H9 (cell line): ENCODE data around the gene ACP3. TPM values are rescaled to one million over a fixed set of nuclear protein-coding genes. Genes with fewer than 3 reads are reported as not detected.

Experiments used
- DNase-seq: peaks from one replicate; pipeline ENCODE4 v3.0.0-alpha.2; 2017
- H2AFZ ChIP-seq: one replicate; pipeline ENCODE4 v1.6.1; 2013; ENCODE audit warnings: mild to moderate bottlenecking, low read length, control low read depth, moderate library complexity
- H2AK5ac ChIP-seq: 2 replicates; pipeline ENCODE4 v1.6.1; 2013; ENCODE audit warnings: low read length, control low read depth, mixed read lengths; ENCODE audit not compliant: insufficient read length
- H2BK120ac ChIP-seq: one replicate; pipeline ENCODE4 v1.6.1; 2013; ENCODE audit warnings: low read depth, mild to moderate bottlenecking, low read length, control low read depth, inconsistent platforms; ENCODE audit not compliant: poor library complexity, severe bottlenecking
- H2BK12ac ChIP-seq: 2 replicates; pipeline ENCODE4 v1.6.1; 2013; ENCODE audit warnings: low read length, control low read depth, mixed read lengths, low read depth; ENCODE audit not compliant: insufficient read length
- H2BK15ac ChIP-seq: 2 replicates; pipeline ENCODE4 v1.6.1; 2013; ENCODE audit warnings: low read depth, low read length, control low read depth
- H2BK20ac ChIP-seq: one replicate; pipeline ENCODE4 v1.6.1; 2013; ENCODE audit warnings: low read depth, mild to moderate bottlenecking, low read length, control low read depth, inconsistent platforms; ENCODE audit not compliant: poor library complexity, severe bottlenecking
- H2BK5ac ChIP-seq: 2 replicates; pipeline ENCODE4 v1.6.1; 2013; ENCODE audit warnings: low read length, control low read depth, mixed read lengths; ENCODE audit not compliant: insufficient read length
- H3K14ac ChIP-seq: 2 replicates; pipeline ENCODE4 v1.6.1; 2013; ENCODE audit warnings: low read length, control low read depth; ENCODE audit not compliant: insufficient read depth
- H3K18ac ChIP-seq: 2 replicates; pipeline ENCODE4 v1.6.1; 2013; ENCODE audit warnings: low read depth, mild to moderate bottlenecking, mixed read lengths, low read length, control low read depth; ENCODE audit not compliant: insufficient read length
- H3K23ac ChIP-seq: 2 replicates; pipeline ENCODE4 v1.6.1; 2013; ENCODE audit warnings: low read length, control low read depth, mixed read lengths, low read depth; ENCODE audit not compliant: insufficient read length
- H3K23me2 ChIP-seq: 2 replicates; pipeline ENCODE4 v1.6.1; 2013; ENCODE audit warnings: low read depth, mild to moderate bottlenecking, mixed read lengths, low read length, control low read depth; ENCODE audit not compliant: insufficient read length, poor library complexity, severe bottlenecking
- H3K27ac ChIP-seq: 2 replicates; pipeline ENCODE4 v1.5.1; 2013; ENCODE audit warnings: low read length, control low read depth, mixed read lengths, low read depth; ENCODE audit not compliant: insufficient read length
- H3K27me3 ChIP-seq: 2 replicates; pipeline ENCODE4 v1.6.1; 2013; ENCODE audit warnings: low read length, control low read depth, inconsistent platforms; ENCODE audit not compliant: insufficient read depth
- H3K4ac ChIP-seq: 2 replicates; pipeline ENCODE4 v1.6.1; 2013; ENCODE audit warnings: low read depth, mild to moderate bottlenecking, control low read depth, inconsistent platforms, low read length, moderate library complexity
- H3K4me1 ChIP-seq: 2 replicates; pipeline ENCODE4 v1.6.1; 2013; ENCODE audit warnings: low read length, control low read depth, inconsistent platforms; ENCODE audit not compliant: insufficient read depth
- H3K4me2 ChIP-seq: 2 replicates; pipeline ENCODE4 v1.6.1; 2013; ENCODE audit warnings: low read length, control low read depth, mixed read lengths; ENCODE audit not compliant: insufficient read length, insufficient read depth
- H3K56ac ChIP-seq: 2 replicates; pipeline ENCODE4 v1.6.1; 2013; ENCODE audit warnings: low read depth, mild to moderate bottlenecking, mixed read lengths, low read length, control low read depth; ENCODE audit not compliant: insufficient read length
- H3K79me1 ChIP-seq: 2 replicates; pipeline ENCODE4 v1.6.1; 2013; ENCODE audit warnings: low read depth, mild to moderate bottlenecking, moderate library complexity, low read length, control low read depth, inconsistent platforms; ENCODE audit not compliant: insufficient read depth, poor library complexity, severe bottlenecking
- H3K79me2 ChIP-seq: 2 replicates; pipeline ENCODE4 v1.6.1; 2013; ENCODE audit warnings: low read length, control low read depth, inconsistent platforms; ENCODE audit not compliant: insufficient read depth
- H3K9ac ChIP-seq: 2 replicates; pipeline ENCODE4 v1.6.1; 2013; ENCODE audit warnings: low read length, control low read depth, mixed read lengths; ENCODE audit not compliant: insufficient read length; ENCODE audit errors: extremely low read depth
- H3K9me3 ChIP-seq: one replicate; pipeline ENCODE4 v1.6.1; 2013; ENCODE audit warnings: low read depth, low read length, inconsistent platforms; ENCODE audit not compliant: control insufficient read depth
- H3T11ph ChIP-seq: one replicate; pipeline ENCODE4 v1.6.1; 2013; ENCODE audit warnings: mild to moderate bottlenecking, low read length, control low read depth, inconsistent platforms
- H4K20me1 ChIP-seq: one replicate; pipeline ENCODE4 v1.6.1; 2013; ENCODE audit not compliant: control insufficient read depth, insufficient read length, insufficient read depth
- H4K5ac ChIP-seq: 2 replicates; pipeline ENCODE4 v1.6.1; 2013; ENCODE audit warnings: low read depth, mild to moderate bottlenecking, mixed read lengths, low read length, control low read depth; ENCODE audit not compliant: insufficient read length
- H4K8ac ChIP-seq: replicated peaks from 2 replicates; pipeline ENCODE4 v1.6.1; 2013; ENCODE audit warnings: low read length, control low read depth, mixed read lengths, low read depth; ENCODE audit not compliant: insufficient read length
- H4K91ac ChIP-seq: 2 replicates; pipeline ENCODE4 v1.6.1; 2013; ENCODE audit warnings: low read depth, mild to moderate bottlenecking, moderate library complexity, mixed read lengths, low read length, control low read depth; ENCODE audit not compliant: insufficient read length
- H3K27ac Mint-ChIP-seq, 3 experiments: 2 replicates in 2 of 3; 3 replicates in 1 of 3; pipeline ENCODE4 v1.8.0; 2020 to 2021; ENCODE audit warnings: mixed read lengths in 3 of 3, mild to moderate bottlenecking in 1 of 3, moderate library complexity in 1 of 3
- H3K27me3 Mint-ChIP-seq: 2 replicates; pipeline ENCODE4 v1.8.0; 2021; ENCODE audit warnings: low read depth, mild to moderate bottlenecking, moderate library complexity, mixed read lengths
- H3K36me3 Mint-ChIP-seq, 3 experiments: 2 replicates in 2 of 3; 3 replicates in 1 of 3; pipeline ENCODE4 v1.8.0; 2020 to 2021; ENCODE audit warnings: low read depth in 3 of 3, mixed read lengths in 3 of 3; ENCODE audit not compliant: insufficient read depth in 1 of 3
- H3K4me1 Mint-ChIP-seq, 2 experiments: 2 replicates each; pipeline ENCODE4 v1.8.0; 2020; ENCODE audit warnings: mixed read lengths in 2 of 2
- H3K4me3 Mint-ChIP-seq, 2 experiments: 2 replicates in 1 of 2; 3 replicates in 1 of 2; pipeline ENCODE4 v1.8.0; 2020 to 2021; ENCODE audit warnings: mild to moderate bottlenecking in 2 of 2, mixed read lengths in 2 of 2, moderate library complexity in 1 of 2
- H3K9me3 Mint-ChIP-seq, 2 experiments: 2 replicates in 1 of 2; 3 replicates in 1 of 2; pipeline ENCODE4 v1.8.0; 2020; ENCODE audit warnings: mild to moderate bottlenecking in 2 of 2, mixed read lengths in 2 of 2, moderate library complexity in 1 of 2
- CTCF ChIP-seq: fragments of 200-600 bp; sonication (generic); conservative IDR thresholded peaks from 3 replicates; pipeline ENCODE4 v1.8.0; 2021; ENCODE audit warnings: antibody characterized with exemption, mild to moderate bottlenecking
- WGBS: extraction: QIAGEN DNeasy Blood & Tissue Kit; methylation state at CpG from one replicate; pipeline ENCODE4 v1.1.7; 2013; ENCODE audit warnings: missing lambda C conversion rate, low lambda C conversion rate, mixed read lengths; ENCODE audit not compliant: insufficient read length; ENCODE audit errors: extremely low coverage; 5-methylcytosine and 5-hydroxymethylcytosine counted together
- total RNA-seq: library from RNA; stranded (reverse); gene quantifications from 2 replicates; pipeline ENCODE4 v1.2.1, GENCODE V29; 2021

ACP3 gene
- total RNA-seq, 1 experiment from 2014 or later: 0.17 TPM

GRCh38 chr3:132285620-132285945 lies 31.6 kb upstream of the ACP3 start:
- Mint-ChIP-seq H3K9me3 (peaks cover 9 to 12% of the 10 kb centered on the region in 2 experiments), H3K27me3 (no peaks in the 10 kb centered on the region), H3K27ac (peak overlapping the region in 1 of 3 experiments; percentile 84; a peak in 2 of 7 replicates), H3K4me1 (peaks cover 37 to 38% of the 10 kb centered on the region in 2 experiments), H3K36me3 (peaks cover 6 to 14% (median 9%) of the 10 kb centered on the region in 3 experiments; a peak in 4 of 7 replicates), H3K4me3 (no peak overlapping the region)
- Histone ChIP-seq H2BK20ac (no peak overlapping the region), H3K18ac (no peak overlapping the region), H2BK120ac (no peak overlapping the region), H3K27ac (no peak overlapping the region), H4K5ac (no peak overlapping the region), H3K79me1 (no peaks in the 10 kb centered on the region), H3K23ac (no peak overlapping the region), H3K14ac (no peak overlapping the region), H2AFZ (peak overlapping the region; percentile 5), H2BK5ac (no peak overlapping the region), H3K9ac (no peak overlapping the region), H3K4me2 (peak overlapping the region; percentile 43), H2AK5ac (no peak overlapping the region), H2BK12ac (no peak overlapping the region), H3K27me3 (no peaks in the 10 kb centered on the region), H3K4me1 (peaks cover 14% of the 10 kb centered on the region; the same call in 1 of the 2 replicates), H3K9me3 (no peaks in the 10 kb centered on the region), H4K91ac (no peak overlapping the region), H3T11ph (no peak overlapping the region), H2BK15ac (no peak overlapping the region), H3K4ac (no peak overlapping the region), H3K79me2 (no peaks in the 10 kb centered on the region), H3K56ac (no peak overlapping the region), H3K23me2 (no peaks in the 10 kb centered on the region), H4K8ac (no peak overlapping the region), H4K20me1 (no peaks in the 10 kb centered on the region)
- TF ChIP-seq CTCF: no peak
- no peak for DNase-seq
- WGBS: no CpG with 5 or more reads among the region's 2 CpGs
